KG1 (cell line): ENCODE results near the gene PPARG.

Experiments used
- DNase-seq: peaks from one replicate; lab custom pipeline; 2025; lab: John Stamatoyannopoulos, UW

Gene PPARG

GRCh38 chr3:12312010-12312409 is 23.1 kb downstream of the PPARG start:
- no peak for DNase-seq

- DNase-seq, result no peak
Observed at GRCh38 chr3:12313519-12313918, 24.6 kb downstream of the PPARG start.

GRCh38 chr3:12316253-12316652 is 27.4 kb downstream of the PPARG start:
- DNase-seq, result no peak

- no peak for DNase-seq
Observed at GRCh38 chr3:12316729-12317351, 28.0 kb downstream of the PPARG start.

- DNase-seq, result no peak
Observed at GRCh38 chr3:12317914-12318313, 29.0 kb downstream of the PPARG start.

GRCh38 chr3:12318758-12319621 is 30.1 kb downstream of the PPARG start:
- DNase-seq, result no peak

- DNase-seq, result no peak
Observed at GRCh38 chr3:12321015-12321414, 32.1 kb downstream of the PPARG start.

GRCh38 chr3:12323237-12323636 is 34.4 kb downstream of the PPARG start:
- no peak for DNase-seq

GRCh38 chr3:12325586-12326515 is 37.0 kb downstream of the PPARG start:
- DNase-seq, result no peak

GRCh38 chr3:12327021-12327420 is 38.2 kb downstream of the PPARG start:
- DNase-seq, result no peak

GRCh38 chr3:12328132-12328836 is 39.4 kb downstream of the PPARG start:
- DNase-seq, result no peak

- DNase-seq, result no peak
Observed at GRCh38 chr3:12328837-12329462, 40.1 kb downstream of the PPARG start.

- no peak for DNase-seq
Observed at GRCh38 chr3:12334786-12335185, 45.9 kb downstream of the PPARG start.

GRCh38 chr3:12335421-12335820 is 46.6 kb downstream of the PPARG start:
- DNase-seq, result no peak

- no peak for DNase-seq
Observed at GRCh38 chr3:12336099-12336498, 47.2 kb downstream of the PPARG start.

GRCh38 chr3:12338595-12339546 is 50.0 kb downstream of the PPARG start:
- no peak for DNase-seq

GRCh38 chr3:12339701-12340480 is 51.0 kb downstream of the PPARG start:
- no peak for DNase-seq

- DNase-seq, result no peak
Observed at GRCh38 chr3:12340506-12340905, 51.6 kb downstream of the PPARG start.

GRCh38 chr3:12342151-12342550 is 53.3 kb downstream of the PPARG start:
- DNase-seq, result no peak
